ENCODE data around the gene CCNF.

DNA sequence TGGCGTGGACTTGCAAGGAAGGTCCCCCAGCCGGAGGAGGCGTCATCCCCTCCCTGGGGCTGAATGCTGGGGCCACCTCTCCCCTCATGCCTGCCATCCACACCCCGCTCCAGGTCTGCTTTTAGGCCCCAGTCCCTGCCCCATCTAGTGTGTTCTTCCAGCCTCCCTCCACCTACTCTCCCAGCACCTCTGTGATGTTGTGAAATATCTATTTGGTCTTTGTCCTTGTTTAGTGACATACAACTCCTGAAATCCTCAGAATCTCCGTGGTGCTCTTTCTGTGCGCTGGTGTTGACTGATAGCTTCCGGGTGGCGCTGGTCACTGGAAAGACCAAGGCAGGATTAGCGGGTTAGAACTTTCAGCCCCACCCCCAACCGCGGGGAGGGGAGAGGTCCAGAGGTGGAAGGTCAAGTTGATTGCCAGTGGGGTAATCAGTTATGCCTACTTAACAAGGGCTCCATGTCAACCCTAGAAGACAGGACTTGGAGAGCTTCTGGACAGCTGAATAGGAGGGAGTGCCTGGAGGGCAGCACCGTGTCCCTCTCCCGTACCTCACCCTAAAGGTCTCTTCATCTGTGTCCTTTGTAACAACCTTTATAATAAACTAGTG lies 55.8 kb downstream of the CCNF start:
- TF ChIP-seq, protein P1, sequence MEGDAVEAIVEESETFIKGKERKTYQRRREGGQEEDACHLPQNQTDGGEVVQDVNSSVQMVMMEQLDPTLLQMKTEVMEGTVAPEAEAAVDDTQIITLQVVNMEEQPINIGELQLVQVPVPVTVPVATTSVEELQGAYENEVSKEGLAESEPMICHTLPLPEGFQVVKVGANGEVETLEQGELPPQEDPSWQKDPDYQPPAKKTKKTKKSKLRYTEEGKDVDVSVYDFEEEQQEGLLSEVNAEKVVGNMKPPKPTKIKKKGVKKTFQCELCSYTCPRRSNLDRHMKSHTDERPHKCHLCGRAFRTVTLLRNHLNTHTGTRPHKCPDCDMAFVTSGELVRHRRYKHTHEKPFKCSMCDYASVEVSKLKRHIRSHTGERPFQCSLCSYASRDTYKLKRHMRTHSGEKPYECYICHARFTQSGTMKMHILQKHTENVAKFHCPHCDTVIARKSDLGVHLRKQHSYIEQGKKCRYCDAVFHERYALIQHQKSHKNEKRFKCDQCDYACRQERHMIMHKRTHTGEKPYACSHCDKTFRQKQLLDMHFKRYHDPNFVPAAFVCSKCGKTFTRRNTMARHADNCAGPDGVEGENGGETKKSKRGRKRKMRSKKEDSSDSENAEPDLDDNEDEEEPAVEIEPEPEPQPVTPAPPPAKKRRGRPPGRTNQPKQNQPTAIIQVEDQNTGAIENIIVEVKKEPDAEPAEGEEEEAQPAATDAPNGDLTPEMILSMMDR (IDR thresholded peaks at IDR 0.05) = no peak
- no peak for TF ChIP-seq SIN3A (IDR thresholded peaks at IDR 0.05; ENCODE audit: borderline replicate concordance, insufficient read depth, low read depth, low read length)

Data from Panc1 (cell line).